ENCODE measurements around the gene CFAP43.

DNA sequence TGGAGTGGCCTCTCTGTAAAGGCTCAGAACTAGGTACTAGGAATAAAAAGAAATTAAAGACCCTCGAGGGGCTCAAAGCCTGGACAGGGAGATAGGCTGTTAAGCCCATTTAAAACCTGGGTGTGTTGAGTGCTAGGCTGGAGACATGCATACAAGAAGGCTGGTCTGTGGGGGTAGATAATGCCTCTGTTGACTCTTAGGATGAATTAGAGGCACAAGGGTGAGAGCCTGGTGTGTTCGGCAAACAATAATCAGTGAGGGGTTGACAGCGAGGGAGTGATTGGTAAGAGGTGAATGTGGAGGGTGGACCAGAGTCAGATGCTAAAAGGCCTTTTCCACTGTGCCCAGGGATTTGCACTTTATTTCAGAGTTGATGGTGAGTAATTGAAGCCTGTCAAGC lies 49.5 kb upstream of the CFAP43 start:
- no peak for TF ChIP-seq GATA2 (IDR thresholded peaks at IDR 0.05; ENCODE audit: low read depth, low read length)
- no peak for TF ChIP-seq GATA3 (IDR thresholded peaks at IDR 0.05; ENCODE audit: low read depth, low read length)
